ENCODE results near the gene TEAD1. TPM values are rescaled to one million over a fixed set of nuclear protein-coding genes. Genes with fewer than 3 reads are reported as not detected.

The TEAD1 gene
- total and polyA plus RNA-seq, 2 donors (not counting 1 experiment from before 2014, with no cell fraction given): 88.6 to 121 TPM

GRCh38 chr11:12724301-12725054, 50.3 kb downstream of the TEAD1 start:
- no peak for TF ChIP-seq EZH2 (IDR thresholded peaks at IDR 0.05; ENCODE audit: low read length, missing control alignments)
- no peak for TF ChIP-seq CTCF (conservative IDR thresholded peaks at IDR 0.05 in 1 of 2, IDR thresholded peaks at IDR 0.05 in 1 of 2; ENCODE audit: low read depth in 1 of 2, low read length in 2 of 2)
- Histone ChIP-seq H2AFZ (ENCODE audit: low read length) (no peak overlapping the region), H3K9ac (ENCODE audit: insufficient read depth, low read length) (peak overlapping the region; percentile 4), H3K27ac (ENCODE audit: insufficient read depth, low read length) (peak overlapping the region; percentile 40), H3K9me3 (ENCODE audit: control insufficient read depth, insufficient read depth, low read depth, low read length) (no peaks in the 10 kb centered on the region), H3K36me3 (ENCODE audit: control insufficient read depth, insufficient read depth, low read length) (peaks cover 2% of the 10 kb centered on the region), H4K20me1 (ENCODE audit: control insufficient read depth, extremely low read depth, insufficient read depth, low read length) (peaks cover 5% of the 10 kb centered on the region), H3K4me2 (ENCODE audit: extremely low read depth, insufficient read depth, low read length) (no peak overlapping the region), H3K79me2 (ENCODE audit: control insufficient read depth, insufficient read depth, low read length) (peaks cover 98% of the 10 kb centered on the region), H3K27me3 (ENCODE audit: control insufficient read depth, insufficient read depth, low read length) (no peaks in the 10 kb centered on the region), H3K4me3 (replicated peaks in 1 of 4; ENCODE audit: control extremely low read depth in 1 of 4, insufficient read depth in 1 of 4, low read depth in 3 of 4, low read length in 4 of 4) (no peak overlapping the region), H3K4me1 (ENCODE audit: control insufficient read depth, extremely low read depth, insufficient read depth, low read length) (peaks cover 17% of the 10 kb centered on the region)
- peak; percentile 91 to 96 for DNase-seq (ENCODE audit: low read depth in 2 of 2)

DNA sequence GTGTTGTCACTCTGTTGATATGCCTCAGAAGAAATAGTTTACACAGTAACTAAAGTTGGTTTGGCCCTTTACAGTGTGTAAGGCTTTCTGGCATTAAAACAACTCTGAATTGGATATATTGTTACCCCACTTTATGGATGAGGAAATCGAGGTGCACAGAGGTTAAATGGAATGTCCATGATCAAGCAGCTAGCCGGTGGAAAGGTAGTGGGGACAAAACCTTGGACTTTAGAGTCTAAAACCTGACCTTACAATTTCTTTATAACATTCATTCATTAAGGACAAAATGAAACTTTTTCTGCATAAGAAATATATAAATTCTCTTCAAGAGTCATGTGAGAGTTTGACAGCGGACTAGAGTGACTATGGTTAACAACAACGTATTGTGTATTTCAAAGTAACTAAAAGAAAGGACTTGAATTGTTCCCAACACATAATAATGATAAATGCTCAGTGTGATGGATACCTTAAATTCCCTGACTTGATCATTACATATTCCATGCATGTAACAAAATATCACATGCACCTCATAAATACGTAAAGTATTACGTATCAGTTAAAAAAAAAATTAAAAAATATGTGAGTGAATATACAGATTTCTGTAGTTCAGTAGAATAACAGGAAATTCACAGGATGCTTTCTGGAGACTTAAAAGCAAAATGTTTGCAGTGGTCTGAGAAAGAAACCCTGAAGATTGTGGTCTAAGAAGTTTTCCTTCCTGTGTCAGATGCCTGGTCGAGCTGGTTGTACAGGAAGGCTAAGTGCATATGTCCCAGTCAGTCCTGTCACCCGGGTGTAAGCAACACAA, 51.0 kb downstream of the TEAD1 start:
- H3K4me2 ChIP-seq (ENCODE audit: extremely low read depth, insufficient read depth, low read length): no peak overlapping the region
- peaks cover 99% of the 10 kb centered on the region for H3K79me2 ChIP-seq (ENCODE audit: control insufficient read depth, insufficient read depth, low read length)
- no peak overlapping the region for H3K9ac ChIP-seq (ENCODE audit: insufficient read depth, low read length)
- DNase-seq (ENCODE audit: low read depth in 2 of 2): peak in 1 of 2 donors; percentile 16
- peaks cover 17% of the 10 kb centered on the region for H3K4me1 ChIP-seq (ENCODE audit: control insufficient read depth, extremely low read depth, insufficient read depth, low read length)
- H2AFZ ChIP-seq (ENCODE audit: low read length): no peak overlapping the region
- peaks cover 2% of the 10 kb centered on the region for H3K36me3 ChIP-seq (ENCODE audit: control insufficient read depth, insufficient read depth, low read length)
- H3K27ac ChIP-seq (ENCODE audit: insufficient read depth, low read length): peak overlapping the region; percentile 40
- H3K9me3 ChIP-seq (ENCODE audit: control insufficient read depth, insufficient read depth, low read depth, low read length): no peaks in the 10 kb centered on the region
- no peaks in the 10 kb centered on the region for H3K27me3 ChIP-seq (ENCODE audit: control insufficient read depth, insufficient read depth, low read length)
- H3K4me3 ChIP-seq (replicated peaks in 1 of 4; ENCODE audit: control extremely low read depth in 1 of 4, insufficient read depth in 1 of 4, low read depth in 3 of 4, low read length in 4 of 4): no peak overlapping the region
- no peak for TF ChIP-seq CTCF (conservative IDR thresholded peaks at IDR 0.05 in 1 of 2, IDR thresholded peaks at IDR 0.05 in 1 of 2; ENCODE audit: low read depth in 1 of 2, low read length in 2 of 2)
- peaks cover 4% of the 10 kb centered on the region for H4K20me1 ChIP-seq (ENCODE audit: control insufficient read depth, extremely low read depth, insufficient read depth, low read length)

GRCh38 chr11:12725863-12726682, 51.9 kb downstream of the TEAD1 start:
- Histone ChIP-seq H3K4me1 (ENCODE audit: control insufficient read depth, extremely low read depth, insufficient read depth, low read length) (peaks cover 17% of the 10 kb centered on the region), H3K79me2 (ENCODE audit: control insufficient read depth, insufficient read depth, low read length) (peaks cover 98% of the 10 kb centered on the region), H2AFZ (ENCODE audit: low read length) (no peak overlapping the region), H3K9ac (ENCODE audit: insufficient read depth, low read length) (no peak overlapping the region), H3K9me3 (ENCODE audit: control insufficient read depth, insufficient read depth, low read depth, low read length) (no peaks in the 10 kb centered on the region), H3K4me2 (ENCODE audit: extremely low read depth, insufficient read depth, low read length) (no peak overlapping the region), H3K27ac (ENCODE audit: insufficient read depth, low read length) (no peak overlapping the region), H3K36me3 (ENCODE audit: control insufficient read depth, insufficient read depth, low read length) (peaks cover 2% of the 10 kb centered on the region), H3K4me3 (replicated peaks in 1 of 4; ENCODE audit: control extremely low read depth in 1 of 4, insufficient read depth in 1 of 4, low read depth in 3 of 4, low read length in 4 of 4) (no peak overlapping the region), H4K20me1 (ENCODE audit: control insufficient read depth, extremely low read depth, insufficient read depth, low read length) (peaks cover 4% of the 10 kb centered on the region), H3K27me3 (ENCODE audit: control insufficient read depth, insufficient read depth, low read length) (no peaks in the 10 kb centered on the region)
- DNase-seq (ENCODE audit: low read depth in 2 of 2): peak; percentile 31 to 90
- no peak for TF ChIP-seq CTCF (conservative IDR thresholded peaks at IDR 0.05 in 1 of 2, IDR thresholded peaks at IDR 0.05 in 1 of 2; ENCODE audit: low read depth in 1 of 2, low read length in 2 of 2)

Data from fibroblast of lung (primary cell).